A673 (cell line): ENCODE data around the gene TTLL5. TPM values are rescaled to one million over a fixed set of nuclear protein-coding genes. Genes with fewer than 3 reads are reported as not detected.
A peak's percentile ranks its signal among the peaks of the same experiment; 100 is the strongest.

ENCODE experiments used
- BruUV-seq: library from RNA; stranded (reverse); fragments of 400-500 nt; replicated peaks from 2 replicates; lab custom pipeline; 2021; lab: Mats Ljungman, UMichigan
- CTCF ChIA-PET: fragments of 300-600 bp; sonication (Branson Sonifier 250); formaldehyde crosslinking; loops from one replicate; lab custom pipeline; 2022; ENCODE audit warnings: antibody characterized with exemption; lab: Charles Lee
- POLR2A ChIA-PET: fragments of 300-600 bp; sonication (Branson Sonifier 250); formaldehyde crosslinking; loops from one replicate; lab custom pipeline; 2022; ENCODE audit warnings: antibody characterized with exemption; ENCODE audit not compliant: low non-redundant PET; lab: Charles Lee
- DNase-seq: peaks from one replicate; pipeline ENCODE4 v3.0.0-alpha.2; 2015; ENCODE audit warnings: low spot score
- H3K27ac ChIP-seq: fragments of 200-600 bp; sonication (generic); 2 replicates; pipeline ENCODE4 v1.5.1; 2016; ENCODE audit warnings: mixed run types, low read depth, mild to moderate bottlenecking, mixed read lengths, antibody characterized with exemption, low read length; ENCODE audit not compliant: poor library complexity, severe bottlenecking
- H3K27me3 ChIP-seq: fragments of 200-600 bp; sonication (generic); replicated peaks from 2 replicates; pipeline ENCODE4 v1.6.1; 2017; ENCODE audit warnings: mixed run types, low read depth, mild to moderate bottlenecking, mixed read lengths, antibody characterized with exemption, low read length; ENCODE audit not compliant: insufficient read depth, poor library complexity
- H3K36me3 ChIP-seq: fragments of 200-600 bp; sonication (generic); 2 replicates; pipeline ENCODE4 v1.6.1; 2016; ENCODE audit warnings: mixed run types, mild to moderate bottlenecking, mixed read lengths, antibody characterized with exemption, low read length; ENCODE audit not compliant: insufficient read depth, poor library complexity, severe bottlenecking
- H3K4me1 ChIP-seq: fragments of 200-600 bp; sonication (generic); 2 replicates; pipeline ENCODE4 v1.6.1; 2017; ENCODE audit warnings: mixed run types, mild to moderate bottlenecking, mixed read lengths, antibody characterized with exemption, low read length; ENCODE audit not compliant: insufficient read depth, poor library complexity, severe bottlenecking
- H3K4me3 ChIP-seq: fragments of 200-600 bp; sonication (generic); 2 replicates; pipeline ENCODE4 v1.5.1; 2016; ENCODE audit warnings: low read depth, mixed run types, mild to moderate bottlenecking, mixed read lengths, low read length; ENCODE audit not compliant: poor library complexity, severe bottlenecking
- H3K9me3 ChIP-seq: fragments of 200-600 bp; sonication (generic); 2 replicates; pipeline ENCODE4 v1.6.1; 2016; ENCODE audit warnings: mixed run types, low read depth, mild to moderate bottlenecking, mixed read lengths, antibody characterized with exemption, low read length; ENCODE audit not compliant: poor library complexity, severe bottlenecking
- CTCF ChIP-seq: fragments of 300-800, 200-600 bp; sonication (generic); conservative IDR thresholded peaks from 2 replicates; pipeline ENCODE4 v1.5.1; 2017; ENCODE audit warnings: low read depth, mild to moderate bottlenecking, antibody characterized with exemption, low read length, moderate library complexity, mixed read lengths
- EZH2 ChIP-seq: fragments of 200-600 bp; sonication (generic); IDR thresholded peaks from 2 replicates; pipeline ENCODE4 v1.6.1; 2017; ENCODE audit warnings: borderline replicate concordance, low read depth, mild to moderate bottlenecking, mixed read lengths, antibody characterized with exemption, low read length; ENCODE audit not compliant: poor library complexity, severe bottlenecking
- intact Hi-C: fragments of 100-400 bp; cut with micrococcal nuclease; formaldehyde crosslinking; loops from one replicate; pipeline ENCODE4 v1.10.0; 2022; ENCODE audit not compliant: unreplicated experiment
- total RNA-seq: library from RNA; stranded (reverse); gene quantifications from 2 replicates; pipeline ENCODE4 v1.2.3, GENCODE V29; 2021

TTLL5 gene
- total RNA-seq, 1 experiment from 2014 or later: 56.7 TPM

DNA sequence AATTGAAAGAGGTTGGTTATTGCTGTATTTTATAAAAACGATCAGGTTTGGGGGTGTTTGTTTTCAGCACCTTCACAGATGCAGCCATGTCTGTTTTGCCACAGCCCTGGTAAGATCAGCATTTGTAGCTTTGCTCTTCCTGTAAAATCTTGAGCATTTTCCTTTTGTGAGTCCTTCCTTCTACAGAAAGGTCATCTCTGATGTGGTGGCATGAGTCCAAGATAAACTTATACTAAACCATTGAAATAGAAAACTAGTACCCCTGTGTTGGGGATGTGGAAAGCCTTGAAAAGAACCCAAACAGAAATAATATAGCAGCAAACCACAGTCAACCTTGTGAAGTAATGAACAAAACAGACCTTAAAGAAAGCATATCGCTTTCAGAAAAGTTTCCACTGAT lies 235.3 kb downstream of the TTLL5 start:
- intact Hi-C loops: no loop called here
- DNase-seq: no peak
- Histone ChIP-seq H3K4me3 (no peak overlapping the region), H3K36me3 (no peaks in the 10 kb centered on the region), H3K4me1 (no peaks in the 10 kb centered on the region), H3K27me3 (no peaks in the 10 kb centered on the region), H3K27ac (no peak overlapping the region), H3K9me3 (no peaks in the 10 kb centered on the region)
- ChIA-PET CTCF (no interaction called here), POLR2A (no interaction called here)
- BruUV-seq: no TSS peak
- TF ChIP-seq EZH2: no peak

GRCh38 chr14:75904311-75904710 lies 243.3 kb downstream of the TTLL5 start:
- Histone ChIP-seq H3K4me3 (no peak overlapping the region), H3K9me3 (no peaks in the 10 kb centered on the region), H3K27ac (no peak overlapping the region), H3K4me1 (peaks cover 10% of the 10 kb centered on the region), H3K36me3 (no peaks in the 10 kb centered on the region), H3K27me3 (no peaks in the 10 kb centered on the region)
- ChIA-PET POLR2A (no interaction called here), CTCF (interaction anchor here (0.6 kb wide), 1 partner anchor 44 kb away, joined by 3 read pairs; no protein-coding TSS in a partner anchor)
- BruUV-seq: no TSS peak
- TF ChIP-seq CTCF (no peak), EZH2 (no peak)
- no peak for DNase-seq
- intact Hi-C loops: no loop called here

DNA sequence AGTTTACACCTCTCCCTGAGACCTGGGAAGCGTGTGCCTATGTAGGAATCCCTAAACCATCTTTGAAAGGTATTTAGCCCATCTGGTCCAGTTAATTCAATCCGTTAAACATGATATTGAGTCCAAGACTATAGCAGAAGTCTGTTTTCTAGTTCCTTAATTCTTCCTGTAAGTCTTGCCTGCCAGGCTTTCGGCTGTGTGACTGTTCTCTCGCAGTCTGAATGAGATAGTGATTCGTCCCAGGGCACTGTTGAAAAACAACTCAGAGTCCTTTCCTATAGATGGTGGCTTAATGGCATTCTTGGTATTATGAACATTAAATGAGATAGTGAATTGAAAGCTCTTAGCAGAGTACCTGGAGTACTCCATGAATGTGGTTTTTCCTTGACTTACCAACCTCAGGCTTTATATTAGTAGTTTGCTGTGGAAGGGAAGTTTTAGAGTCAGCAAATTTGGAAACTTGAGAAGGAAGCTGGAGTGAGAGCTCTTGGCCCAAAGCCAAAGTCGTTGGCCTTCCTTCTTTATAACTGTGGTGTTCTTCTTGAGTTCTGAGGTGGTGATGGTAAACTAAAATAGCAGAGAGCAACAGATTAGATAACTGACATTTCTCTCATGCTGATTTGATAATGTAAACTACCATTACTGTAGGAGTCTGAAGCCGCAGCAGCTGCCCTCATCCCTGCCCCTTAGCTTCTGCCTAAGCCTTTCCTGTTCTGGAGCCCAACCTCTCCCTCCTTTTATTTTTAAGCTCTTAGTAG lies 244.3 kb downstream of the TTLL5 start:
- peak; percentile 50 for DNase-seq
- ChIA-PET POLR2A (no interaction called here), CTCF (interaction anchor here (1.5 to 2.8 kb wide), 2 partner anchors 77 to 196 kb away, joined by 3 to 22 read pairs; partner anchors contain the start of gene TGFB3)
- intact Hi-C loops: loop anchor here (5.0 kb wide), 1 partner anchor 77 kb away; the partner anchor contains the start of gene TGFB3
- no peaks in the 10 kb centered on the region for H3K27me3 ChIP-seq
- no peaks in the 10 kb centered on the region for H3K9me3 ChIP-seq
- TF ChIP-seq EZH2 (no peak), CTCF (no peak)
- H3K27ac ChIP-seq: no peak overlapping the region
- no peaks in the 10 kb centered on the region for H3K36me3 ChIP-seq
- peaks cover 10% of the 10 kb centered on the region for H3K4me1 ChIP-seq
- BruUV-seq: no TSS peak
- H3K4me3 ChIP-seq: no peak overlapping the region
